Measurements from ENCODE around the gene CCDC148.
"Not testable (repeated sequence)": the region's sequence is repeated elsewhere in the genome, so short reads cannot be mapped to it uniquely, and the experiment has no call there.

The CCDC148 gene

GRCh38 chr2:158331799-158332198 is 124.8 kb downstream of the CCDC148 start:
- H3K36me3 ChIP-seq (ENCODE audit: control insufficient read depth, insufficient read depth, low read length); H3K4me1 ChIP-seq (ENCODE audit: control insufficient read depth, insufficient read depth, low read length); H3K9me3 ChIP-seq (ENCODE audit: control insufficient read depth, insufficient read depth, low read length); H3K4me3 ChIP-seq (ENCODE audit: low read depth, low read length); H3K27me3 ChIP-seq (ENCODE audit: control insufficient read depth, insufficient read depth, low read length); H3K9ac ChIP-seq (ENCODE audit: low read depth, low read length): not testable (repeated sequence)

GRCh38 chr2:158325782-158326340 is 130.7 kb downstream of the CCDC148 start:
- Histone ChIP-seq H3K4me1 (ENCODE audit: control insufficient read depth, insufficient read depth, low read length) (no peaks in the 10 kb centered on the region), H3K9ac (ENCODE audit: low read depth, low read length) (no peak overlapping the region), H3K9me3 (ENCODE audit: control insufficient read depth, insufficient read depth, low read length) (no peaks in the 10 kb centered on the region), H3K36me3 (ENCODE audit: control insufficient read depth, insufficient read depth, low read length) (no peaks in the 10 kb centered on the region), H3K27me3 (ENCODE audit: control insufficient read depth, insufficient read depth, low read length) (no peaks in the 10 kb centered on the region), H3K4me3 (ENCODE audit: low read depth, low read length) (no peak overlapping the region)

GRCh38 chr2:158325031-158325781 is 131.3 kb downstream of the CCDC148 start:
- no peaks in the 10 kb centered on the region for H3K27me3 ChIP-seq (ENCODE audit: control insufficient read depth, insufficient read depth, low read length)

GRCh38 chr2:158323381-158323780 is 133.2 kb downstream of the CCDC148 start:
- Histone ChIP-seq H3K9me3 (ENCODE audit: control insufficient read depth, insufficient read depth, low read length) (no peaks in the 10 kb centered on the region), H3K36me3 (ENCODE audit: control insufficient read depth, insufficient read depth, low read length) (no peaks in the 10 kb centered on the region), H3K4me3 (ENCODE audit: low read depth, low read length) (no peak overlapping the region), H3K4me1 (ENCODE audit: control insufficient read depth, insufficient read depth, low read length) (no peaks in the 10 kb centered on the region), H3K27me3 (ENCODE audit: control insufficient read depth, insufficient read depth, low read length) (no peaks in the 10 kb centered on the region), H3K9ac (ENCODE audit: low read depth, low read length) (no peak overlapping the region)

More at GRCh38 chr2:158325031-158325781, 131.3 kb downstream of the CCDC148 start:
- Histone ChIP-seq H3K9ac (ENCODE audit: low read depth, low read length) (no peak overlapping the region), H3K4me3 (ENCODE audit: low read depth, low read length) (no peak overlapping the region), H3K36me3 (ENCODE audit: control insufficient read depth, insufficient read depth, low read length) (no peaks in the 10 kb centered on the region), H3K4me1 (ENCODE audit: control insufficient read depth, insufficient read depth, low read length) (no peaks in the 10 kb centered on the region), H3K9me3 (ENCODE audit: control insufficient read depth, insufficient read depth, low read length) (no peaks in the 10 kb centered on the region)

GRCh38 chr2:158321264-158321663 is 135.3 kb downstream of the CCDC148 start:
- H3K27me3 ChIP-seq (ENCODE audit: control insufficient read depth, insufficient read depth, low read length), result no peaks in the 10 kb centered on the region
- no peaks in the 10 kb centered on the region for H3K36me3 ChIP-seq (ENCODE audit: control insufficient read depth, insufficient read depth, low read length)
- no peaks in the 10 kb centered on the region for H3K4me1 ChIP-seq (ENCODE audit: control insufficient read depth, insufficient read depth, low read length)
- H3K4me3 ChIP-seq (ENCODE audit: low read depth, low read length), result no peak overlapping the region
- no peaks in the 10 kb centered on the region for H3K9me3 ChIP-seq (ENCODE audit: control insufficient read depth, insufficient read depth, low read length)
- no peak overlapping the region for H3K9ac ChIP-seq (ENCODE audit: low read depth, low read length)

- no peaks in the 10 kb centered on the region for H3K9me3 ChIP-seq (ENCODE audit: control insufficient read depth, insufficient read depth, low read length)
- H3K4me3 ChIP-seq (ENCODE audit: low read depth, low read length), result no peak overlapping the region
- no peak overlapping the region for H3K9ac ChIP-seq (ENCODE audit: low read depth, low read length)
- no peaks in the 10 kb centered on the region for H3K4me1 ChIP-seq (ENCODE audit: control insufficient read depth, insufficient read depth, low read length)
- H3K36me3 ChIP-seq (ENCODE audit: control insufficient read depth, insufficient read depth, low read length), result no peaks in the 10 kb centered on the region
- H3K27me3 ChIP-seq (ENCODE audit: control insufficient read depth, insufficient read depth, low read length), result no peaks in the 10 kb centered on the region
Observed at GRCh38 chr2:158319269-158319668, 137.3 kb downstream of the CCDC148 start.

- no peaks in the 10 kb centered on the region for H3K36me3 ChIP-seq (ENCODE audit: control insufficient read depth, insufficient read depth, low read length)
- no peaks in the 10 kb centered on the region for H3K9me3 ChIP-seq (ENCODE audit: control insufficient read depth, insufficient read depth, low read length)
- no peaks in the 10 kb centered on the region for H3K27me3 ChIP-seq (ENCODE audit: control insufficient read depth, insufficient read depth, low read length)
- no peaks in the 10 kb centered on the region for H3K4me1 ChIP-seq (ENCODE audit: control insufficient read depth, insufficient read depth, low read length)
- H3K9ac ChIP-seq (ENCODE audit: low read depth, low read length), result no peak overlapping the region
- no peak overlapping the region for H3K4me3 ChIP-seq (ENCODE audit: low read depth, low read length)
Observed at GRCh38 chr2:158317642-158318041, 138.9 kb downstream of the CCDC148 start.

- no peaks in the 10 kb centered on the region for H3K4me1 ChIP-seq (ENCODE audit: control insufficient read depth, insufficient read depth, low read length)
- no peak overlapping the region for H3K9ac ChIP-seq (ENCODE audit: low read depth, low read length)
- no peak overlapping the region for H3K4me3 ChIP-seq (ENCODE audit: low read depth, low read length)
- no peaks in the 10 kb centered on the region for H3K9me3 ChIP-seq (ENCODE audit: control insufficient read depth, insufficient read depth, low read length)
- no peaks in the 10 kb centered on the region for H3K36me3 ChIP-seq (ENCODE audit: control insufficient read depth, insufficient read depth, low read length)
- H3K27me3 ChIP-seq (ENCODE audit: control insufficient read depth, insufficient read depth, low read length), result no peaks in the 10 kb centered on the region
Observed at GRCh38 chr2:158315803-158316414, 140.6 kb downstream of the CCDC148 start.

GRCh38 chr2:158315000-158315399 is 141.6 kb downstream of the CCDC148 start:
- H3K36me3 ChIP-seq (ENCODE audit: control insufficient read depth, insufficient read depth, low read length), result no peaks in the 10 kb centered on the region
- H3K9ac ChIP-seq (ENCODE audit: low read depth, low read length), result no peak overlapping the region
- H3K4me3 ChIP-seq (ENCODE audit: low read depth, low read length), result no peak overlapping the region
- no peaks in the 10 kb centered on the region for H3K27me3 ChIP-seq (ENCODE audit: control insufficient read depth, insufficient read depth, low read length)
- no peaks in the 10 kb centered on the region for H3K9me3 ChIP-seq (ENCODE audit: control insufficient read depth, insufficient read depth, low read length)
- no peaks in the 10 kb centered on the region for H3K4me1 ChIP-seq (ENCODE audit: control insufficient read depth, insufficient read depth, low read length)

GRCh38 chr2:158313734-158314133 is 142.8 kb downstream of the CCDC148 start:
- no peak overlapping the region for H3K9ac ChIP-seq (ENCODE audit: low read depth, low read length)
- H3K9me3 ChIP-seq (ENCODE audit: control insufficient read depth, insufficient read depth, low read length), result no peaks in the 10 kb centered on the region
- no peaks in the 10 kb centered on the region for H3K4me1 ChIP-seq (ENCODE audit: control insufficient read depth, insufficient read depth, low read length)
- no peak overlapping the region for H3K4me3 ChIP-seq (ENCODE audit: low read depth, low read length)
- no peaks in the 10 kb centered on the region for H3K27me3 ChIP-seq (ENCODE audit: control insufficient read depth, insufficient read depth, low read length)
- H3K36me3 ChIP-seq (ENCODE audit: control insufficient read depth, insufficient read depth, low read length), result no peaks in the 10 kb centered on the region

- Histone ChIP-seq H3K4me3 (ENCODE audit: low read depth, low read length) (no peak overlapping the region), H3K9me3 (ENCODE audit: control insufficient read depth, insufficient read depth, low read length) (no peaks in the 10 kb centered on the region), H3K27me3 (ENCODE audit: control insufficient read depth, insufficient read depth, low read length) (no peaks in the 10 kb centered on the region), H3K9ac (ENCODE audit: low read depth, low read length) (no peak overlapping the region), H3K4me1 (ENCODE audit: control insufficient read depth, insufficient read depth, low read length) (no peaks in the 10 kb centered on the region), H3K36me3 (ENCODE audit: control insufficient read depth, insufficient read depth, low read length) (no peaks in the 10 kb centered on the region)
Observed at GRCh38 chr2:158312981-158313380, 143.6 kb downstream of the CCDC148 start.

GRCh38 chr2:158310407-158310806 is 146.1 kb downstream of the CCDC148 start:
- not testable (repeated sequence) for H3K36me3 ChIP-seq (ENCODE audit: control insufficient read depth, insufficient read depth, low read length); H3K4me3 ChIP-seq (ENCODE audit: low read depth, low read length); H3K27me3 ChIP-seq (ENCODE audit: control insufficient read depth, insufficient read depth, low read length); H3K4me1 ChIP-seq (ENCODE audit: control insufficient read depth, insufficient read depth, low read length); H3K9me3 ChIP-seq (ENCODE audit: control insufficient read depth, insufficient read depth, low read length); H3K9ac ChIP-seq (ENCODE audit: low read depth, low read length)
